HUES48 (cell line): ENCODE results near the gene PEAK1.

Source experiments
- H3K27ac ChIP-seq: one replicate; pipeline ENCODE4 v1.7.0; 2013; ENCODE audit warnings: low read depth, low read length, inconsistent platforms
- H3K27me3 ChIP-seq: 2 replicates; pipeline ENCODE4 v1.6.1; 2013; ENCODE audit warnings: mild to moderate bottlenecking, low read length; ENCODE audit not compliant: control insufficient read depth, insufficient read depth
- H3K36me3 ChIP-seq: 2 replicates; pipeline ENCODE4 v1.6.1; 2013; ENCODE audit warnings: low read length; ENCODE audit not compliant: control insufficient read depth, insufficient read depth
- H3K4me1 ChIP-seq: 2 replicates; pipeline ENCODE4 v1.6.1; 2013; ENCODE audit warnings: mild to moderate bottlenecking, low read length; ENCODE audit not compliant: control insufficient read depth, insufficient read depth
- H3K4me3 ChIP-seq: 2 replicates; pipeline ENCODE4 v1.5.1; 2013; ENCODE audit warnings: mild to moderate bottlenecking, low read depth, low read length
- H3K9ac ChIP-seq: 2 replicates; pipeline ENCODE4 v1.6.1; 2013; ENCODE audit warnings: mild to moderate bottlenecking, low read depth, low read length, moderate library complexity
- H3K9me3 ChIP-seq: 2 replicates; pipeline ENCODE4 v1.6.1; 2013; ENCODE audit warnings: low read length; ENCODE audit not compliant: control insufficient read depth, insufficient read depth

PEAK1 gene

DNA sequence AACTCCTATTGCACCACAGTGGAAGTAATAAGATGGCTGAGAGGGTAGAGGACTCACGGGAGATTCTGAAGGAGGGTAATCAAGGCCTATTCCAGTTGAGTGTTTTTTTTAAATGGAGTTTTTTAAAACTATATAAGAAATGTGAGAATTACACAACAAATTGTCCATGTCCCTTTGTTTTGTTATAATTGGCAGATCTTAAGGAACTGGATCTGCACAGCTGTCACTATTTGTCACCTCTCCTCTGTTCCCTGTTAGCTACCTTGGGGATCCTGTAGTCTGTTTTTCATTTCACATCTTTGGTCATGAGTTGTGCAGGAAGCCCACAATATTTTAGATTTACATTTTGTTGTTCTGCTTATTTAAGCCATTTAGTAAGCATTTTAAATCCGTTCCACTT is 271.7 kb downstream of the PEAK1 start:
- Histone ChIP-seq H3K9me3 (no peaks in the 10 kb centered on the region), H3K36me3 (no peaks in the 10 kb centered on the region), H3K9ac (no peak overlapping the region), H3K4me3 (no peak overlapping the region), H3K27me3 (no peaks in the 10 kb centered on the region), H3K27ac (no peak overlapping the region), H3K4me1 (peaks cover 4% of the 10 kb centered on the region; the same call in 1 of the 2 replicates)

DNA sequence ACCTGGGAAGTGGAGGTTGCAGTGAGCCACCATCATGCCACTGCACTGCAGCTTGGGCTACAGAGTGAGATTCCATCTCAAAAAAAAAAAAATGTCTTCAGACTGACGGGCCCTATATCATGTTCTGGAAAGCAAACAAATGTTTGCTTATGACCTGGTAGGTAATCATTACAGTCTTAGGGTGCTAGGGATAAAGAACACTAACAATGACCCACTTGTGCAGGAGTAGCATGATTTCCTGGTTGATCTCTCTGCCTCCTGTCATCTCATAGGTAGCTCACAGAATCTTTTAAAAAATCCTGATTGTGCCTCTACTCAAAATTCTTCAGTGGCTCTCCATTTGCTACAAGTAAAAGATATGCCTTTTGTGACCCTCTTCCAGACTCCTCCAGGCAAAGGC is 274.5 kb downstream of the PEAK1 start:
- Histone ChIP-seq H3K9ac (no peak overlapping the region), H3K27me3 (no peaks in the 10 kb centered on the region), H3K27ac (no peak overlapping the region), H3K9me3 (peaks cover 1% of the 10 kb centered on the region; the same call in 1 of the 2 replicates), H3K36me3 (no peaks in the 10 kb centered on the region), H3K4me1 (peaks cover 4% of the 10 kb centered on the region; the same call in 1 of the 2 replicates), H3K4me3 (no peak overlapping the region)

DNA sequence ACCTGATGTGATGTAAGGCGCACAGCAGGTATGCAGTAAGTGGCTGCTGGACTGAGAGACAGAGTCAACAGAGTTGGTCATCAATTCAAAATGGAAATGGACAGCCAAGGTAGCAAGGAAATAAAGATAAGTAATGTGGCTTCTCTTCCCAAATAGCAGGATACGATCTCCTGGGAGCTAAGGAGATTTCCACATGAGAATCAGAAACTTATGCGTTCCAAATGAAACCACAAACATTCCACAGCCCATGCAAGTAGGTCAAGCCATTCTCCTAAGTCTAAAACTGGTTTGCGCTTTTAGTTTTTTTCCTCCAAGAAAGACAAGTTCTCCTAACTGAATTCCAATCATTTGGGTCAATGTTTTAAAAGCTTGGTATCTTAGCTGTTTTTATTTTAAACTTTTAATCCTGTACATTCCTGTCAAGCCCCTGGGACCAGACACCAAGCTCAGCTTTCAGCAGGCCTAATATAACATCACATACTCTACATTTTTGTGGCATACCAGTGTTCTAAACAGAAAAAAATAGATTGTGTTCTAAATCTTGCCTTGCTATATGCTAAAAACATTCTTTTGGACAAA is 275.3 kb downstream of the PEAK1 start:
- H3K36me3 ChIP-seq: no peaks in the 10 kb centered on the region
- H3K9me3 ChIP-seq: peaks cover 6% of the 10 kb centered on the region; the same call in 1 of the 2 replicates
- H3K27ac ChIP-seq: no peak overlapping the region
- peaks cover 4% of the 10 kb centered on the region; the same call in 1 of the 2 replicates for H3K4me1 ChIP-seq
- H3K9ac ChIP-seq: no peak overlapping the region
- H3K27me3 ChIP-seq: no peaks in the 10 kb centered on the region
- H3K4me3 ChIP-seq: no peak overlapping the region

DNA sequence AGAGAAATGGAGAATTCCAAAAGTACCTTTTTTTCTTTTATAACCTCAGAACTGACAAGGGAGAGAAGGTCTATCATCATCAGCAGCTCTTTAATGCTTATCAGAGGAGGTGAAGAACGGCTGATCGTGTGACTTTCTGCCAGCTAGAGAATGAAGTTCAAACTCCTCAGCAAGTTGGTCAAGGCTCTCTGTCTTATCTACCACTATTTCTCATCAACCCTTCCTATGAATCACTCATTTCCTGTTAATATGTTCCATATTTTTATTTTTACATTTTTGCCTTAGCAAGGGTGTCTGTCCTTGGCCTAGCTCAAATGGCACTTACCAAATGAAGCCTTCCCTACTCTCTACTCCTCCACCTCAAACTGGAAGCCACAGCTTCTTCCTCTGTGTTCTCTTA is 275.9 kb downstream of the PEAK1 start:
- H3K9me3 ChIP-seq: peaks cover 6% of the 10 kb centered on the region; the same call in 1 of the 2 replicates
- H3K4me1 ChIP-seq: peaks cover 4% of the 10 kb centered on the region; the same call in 1 of the 2 replicates
- no peaks in the 10 kb centered on the region for H3K27me3 ChIP-seq
- H3K27ac ChIP-seq: no peak overlapping the region
- H3K9ac ChIP-seq: no peak overlapping the region
- no peak overlapping the region for H3K4me3 ChIP-seq
- no peaks in the 10 kb centered on the region for H3K36me3 ChIP-seq

DNA sequence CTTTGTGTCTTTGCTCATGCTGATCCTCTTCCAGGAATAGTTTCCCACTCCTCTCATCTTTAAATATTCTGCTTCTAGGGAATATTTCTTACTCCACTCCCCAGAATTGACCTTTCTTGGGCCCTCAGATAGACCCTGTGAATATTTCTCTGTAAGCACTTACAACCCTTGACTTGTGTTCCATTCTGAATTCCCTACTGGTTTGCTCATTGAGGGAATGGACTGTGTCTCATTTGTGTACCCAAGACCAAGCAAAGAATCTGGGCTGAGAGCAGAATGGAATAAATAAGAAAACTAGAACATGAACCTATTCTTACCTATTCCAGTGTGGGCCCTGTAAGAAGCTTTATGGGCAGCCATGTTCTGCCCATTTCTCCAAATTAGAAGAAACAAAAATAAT is 276.3 kb downstream of the PEAK1 start:
- peaks cover 4% of the 10 kb centered on the region; the same call in 1 of the 2 replicates for H3K4me1 ChIP-seq
- H3K9me3 ChIP-seq: peaks cover 6% of the 10 kb centered on the region; the same call in 1 of the 2 replicates
- H3K27me3 ChIP-seq: no peaks in the 10 kb centered on the region
- no peak overlapping the region for H3K9ac ChIP-seq
- H3K27ac ChIP-seq: no peak overlapping the region
- H3K36me3 ChIP-seq: no peaks in the 10 kb centered on the region
- no peak overlapping the region for H3K4me3 ChIP-seq

DNA sequence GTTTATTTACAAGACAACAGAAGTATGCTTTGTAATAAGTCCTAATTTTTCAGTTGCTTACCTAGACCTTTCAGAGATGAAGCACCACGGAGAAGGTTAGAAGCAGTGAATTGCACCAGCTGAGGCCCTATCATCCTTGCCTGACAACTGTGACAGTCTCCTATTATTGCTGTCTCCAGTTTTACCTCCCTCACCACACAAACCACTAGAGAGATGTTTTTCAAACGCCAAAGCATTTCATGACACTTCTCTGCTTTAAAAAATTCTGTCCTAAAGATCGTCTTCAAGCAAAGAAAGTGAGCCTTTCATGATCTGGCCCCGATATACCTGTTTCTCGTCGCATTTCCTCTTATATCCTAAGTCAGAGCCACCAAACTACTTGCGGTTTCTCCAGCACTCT is 276.7 kb downstream of the PEAK1 start:
- Histone ChIP-seq H3K27me3 (no peaks in the 10 kb centered on the region), H3K9ac (no peak overlapping the region), H3K9me3 (peaks cover 6% of the 10 kb centered on the region; the same call in 1 of the 2 replicates), H3K27ac (no peak overlapping the region), H3K4me1 (peaks cover 4% of the 10 kb centered on the region; the same call in 1 of the 2 replicates), H3K4me3 (no peak overlapping the region), H3K36me3 (no peaks in the 10 kb centered on the region)

DNA sequence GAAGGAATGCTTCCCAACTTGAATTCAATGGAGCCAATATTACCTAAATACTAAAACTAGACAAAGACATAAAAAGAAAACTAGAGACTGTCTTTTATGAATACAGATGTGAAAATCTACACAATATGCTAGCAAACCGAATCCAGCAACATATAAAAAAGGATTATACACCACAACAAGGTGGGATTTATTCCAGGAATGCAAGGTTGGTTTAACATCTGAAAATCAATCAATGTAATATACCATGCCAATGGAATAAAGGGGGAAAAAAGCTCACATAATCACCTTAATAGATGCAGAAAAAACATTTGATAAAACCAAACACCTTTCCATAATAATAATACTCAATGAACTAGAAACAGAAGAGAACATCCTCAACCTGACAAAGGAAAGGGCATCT is 279.7 kb downstream of the PEAK1 start:
- H3K4me3 ChIP-seq: no peak overlapping the region
- peaks cover 4% of the 10 kb centered on the region; the same call in 1 of the 2 replicates for H3K4me1 ChIP-seq
- no peaks in the 10 kb centered on the region for H3K27me3 ChIP-seq
- no peak overlapping the region for H3K9ac ChIP-seq
- H3K36me3 ChIP-seq: no peaks in the 10 kb centered on the region
- peaks cover 6% of the 10 kb centered on the region; the same call in 1 of the 2 replicates for H3K9me3 ChIP-seq
- no peak overlapping the region for H3K27ac ChIP-seq

- Histone ChIP-seq H3K36me3 (no peaks in the 10 kb centered on the region), H3K27ac (no peak overlapping the region), H3K27me3 (no peaks in the 10 kb centered on the region), H3K9ac (no peak overlapping the region), H3K9me3 (peaks cover 6% of the 10 kb centered on the region; the same call in 1 of the 2 replicates), H3K4me3 (no peak overlapping the region), H3K4me1 (no peaks in the 10 kb centered on the region)
These were observed 280.6 kb downstream of the PEAK1 start for GRCh38 chr15:77139312-77139711.

GRCh38 chr15:77138167-77138522 is 281.8 kb downstream of the PEAK1 start:
- Histone ChIP-seq H3K9ac (no peak overlapping the region), H3K4me1 (no peaks in the 10 kb centered on the region), H3K27me3 (no peaks in the 10 kb centered on the region), H3K9me3 (peaks cover 6% of the 10 kb centered on the region; the same call in 1 of the 2 replicates), H3K27ac (no peak overlapping the region), H3K4me3 (no peak overlapping the region), H3K36me3 (peaks cover 3% of the 10 kb centered on the region)

DNA sequence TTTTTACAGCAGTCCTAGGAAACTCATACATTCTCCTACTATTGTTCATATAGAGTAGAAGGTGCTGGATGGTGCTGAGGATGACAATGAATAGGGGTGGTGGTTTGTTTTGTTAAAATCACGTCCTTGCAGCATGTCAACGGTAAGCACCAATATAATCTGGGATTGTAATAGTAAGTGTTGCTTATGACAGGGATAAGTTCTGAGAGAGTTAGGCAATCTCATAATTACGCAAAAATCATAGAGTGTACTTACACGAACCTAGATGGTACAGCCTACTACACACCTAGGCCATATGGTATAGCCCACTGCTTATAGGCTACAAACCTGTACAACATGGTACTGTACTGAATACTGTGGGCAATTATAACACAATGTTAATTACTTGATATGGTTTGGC is 284.7 kb downstream of the PEAK1 start:
- no peak overlapping the region for H3K9ac ChIP-seq
- no peak overlapping the region for H3K27ac ChIP-seq
- H3K4me3 ChIP-seq: no peak overlapping the region
- H3K9me3 ChIP-seq: 0 out of 2 replicates have a peak, but pooled peaks cover 3% of the 10 kb centered on the region
- no peaks in the 10 kb centered on the region for H3K27me3 ChIP-seq
- H3K4me1 ChIP-seq: peaks cover 10% of the 10 kb centered on the region
- peaks cover 9% of the 10 kb centered on the region for H3K36me3 ChIP-seq

DNA sequence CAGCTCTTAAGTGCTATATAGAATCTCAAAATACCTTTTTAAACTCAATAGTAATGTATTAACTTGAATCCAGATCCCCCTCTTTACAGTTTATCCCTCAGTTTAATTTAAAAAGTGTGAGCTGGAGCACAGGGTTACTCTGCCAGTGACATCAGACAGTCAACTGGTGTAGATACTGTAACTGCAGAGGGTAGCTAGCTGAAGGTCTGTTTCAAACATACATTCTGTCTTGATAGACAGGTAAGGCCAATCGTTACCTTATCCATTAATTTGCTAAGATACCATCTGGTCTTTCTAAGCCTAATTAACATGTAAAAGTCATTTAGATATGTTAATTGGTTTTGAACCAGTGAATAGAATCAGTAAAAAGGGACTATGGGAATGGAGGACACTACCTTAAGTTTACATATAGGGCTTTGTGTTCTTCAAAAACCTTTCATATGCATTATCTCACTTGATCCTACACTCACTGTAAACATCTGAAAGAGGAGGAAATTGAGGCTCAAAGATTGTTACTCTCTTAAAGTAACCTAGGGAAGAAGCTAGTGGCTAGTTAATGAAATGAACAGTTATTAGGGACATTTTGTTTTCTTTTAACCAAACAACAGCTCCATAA is 289.5 kb downstream of the PEAK1 start:
- no peaks in the 10 kb centered on the region for H3K27me3 ChIP-seq
- H3K4me1 ChIP-seq: peaks cover 16% of the 10 kb centered on the region
- peak overlapping the region; percentile 21; the same call in 1 of the 2 replicates for H3K4me3 ChIP-seq
- H3K36me3 ChIP-seq: peaks cover 9% of the 10 kb centered on the region
- H3K9me3 ChIP-seq: no peaks in the 10 kb centered on the region
- no peak overlapping the region for H3K9ac ChIP-seq
- H3K27ac ChIP-seq: peak overlapping the region; percentile 73
